Activated CD4-positive, alpha-beta T cell treated with anti-CD3 and anti-CD28 coated beads, Interleukin-2, amount 50 U/mL, for 1 hour (primary cell): ENCODE measurements around the gene GABBR2.

Experiments used
- DNase-seq: peaks from one replicate; pipeline ENCODE4 v3.0.0-alpha.2; 2020

GABBR2 gene

GRCh38 chr9:98427491-98427890 lies 281.2 kb downstream of the GABBR2 start:
- DNase-seq, result no peak

DNA sequence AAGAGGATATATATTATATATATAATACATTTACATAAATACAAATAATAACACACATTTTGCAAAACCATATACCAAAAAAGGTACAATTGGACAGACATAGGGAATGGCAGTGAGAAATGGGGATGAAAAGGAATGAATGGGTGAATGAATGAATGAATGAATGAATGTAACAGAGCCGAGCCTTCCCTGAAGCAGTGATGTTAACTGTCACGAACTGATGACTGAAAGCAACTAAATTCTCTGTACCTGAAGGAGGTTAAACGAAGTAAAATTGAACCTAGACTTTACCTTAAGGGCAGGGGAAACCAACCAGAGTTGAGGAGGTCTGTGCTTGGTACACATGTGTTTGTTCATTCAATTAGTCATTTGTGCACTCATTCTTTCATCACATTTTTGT lies 283.7 kb downstream of the GABBR2 start:
- no peak for DNase-seq

DNA sequence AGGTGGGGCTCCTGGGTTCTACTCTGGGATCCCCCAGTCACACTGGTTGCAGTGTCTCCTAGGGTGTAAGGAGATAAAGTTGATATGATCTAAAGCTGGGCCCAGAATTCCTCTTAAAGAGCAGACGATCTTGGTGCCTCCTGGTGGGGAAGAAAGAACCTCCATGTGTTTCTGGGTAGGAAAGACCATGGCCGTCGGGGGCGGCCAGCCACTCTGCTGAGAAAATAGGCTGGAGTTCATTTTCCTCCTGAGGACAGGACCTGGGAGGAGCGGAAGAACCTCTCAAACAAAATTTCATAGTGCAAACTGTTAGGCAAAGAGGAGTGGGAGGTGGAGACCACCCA lies 289.5 kb downstream of the GABBR2 start:
- DNase-seq, result no peak

DNA sequence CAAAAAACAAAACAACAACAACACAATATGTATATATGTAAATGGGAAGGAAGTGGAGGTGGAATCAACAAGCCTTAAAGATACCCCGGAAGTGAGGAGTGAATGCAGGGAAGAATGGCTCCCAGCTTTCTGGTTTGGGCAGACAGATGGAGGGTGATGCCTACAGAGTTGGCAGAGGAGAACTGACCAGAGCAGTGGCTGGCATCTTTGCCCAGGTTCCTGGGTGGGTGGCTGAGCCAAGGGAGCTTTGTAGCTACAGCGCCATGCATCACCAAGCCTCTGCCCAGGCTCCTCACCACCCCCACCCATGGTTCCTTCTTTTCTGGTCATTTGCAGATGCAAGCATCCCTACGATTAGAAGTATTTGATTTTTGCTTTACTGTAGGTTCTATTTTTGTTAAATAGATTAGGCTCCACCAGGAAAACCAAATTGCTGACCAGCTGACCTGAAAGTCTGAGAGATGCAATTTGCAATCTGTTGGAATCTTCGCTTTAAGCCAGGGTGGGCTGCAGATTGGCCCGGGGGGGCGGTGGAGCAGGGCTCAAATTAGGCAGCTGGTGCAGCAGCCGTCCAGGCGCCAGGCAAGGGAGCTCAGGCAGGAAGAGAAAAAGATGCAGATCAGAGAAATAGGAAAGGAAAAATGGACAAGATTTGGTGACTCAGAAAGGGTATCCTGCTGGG lies 290.0 kb downstream of the GABBR2 start:
- DNase-seq, result no peak

DNA sequence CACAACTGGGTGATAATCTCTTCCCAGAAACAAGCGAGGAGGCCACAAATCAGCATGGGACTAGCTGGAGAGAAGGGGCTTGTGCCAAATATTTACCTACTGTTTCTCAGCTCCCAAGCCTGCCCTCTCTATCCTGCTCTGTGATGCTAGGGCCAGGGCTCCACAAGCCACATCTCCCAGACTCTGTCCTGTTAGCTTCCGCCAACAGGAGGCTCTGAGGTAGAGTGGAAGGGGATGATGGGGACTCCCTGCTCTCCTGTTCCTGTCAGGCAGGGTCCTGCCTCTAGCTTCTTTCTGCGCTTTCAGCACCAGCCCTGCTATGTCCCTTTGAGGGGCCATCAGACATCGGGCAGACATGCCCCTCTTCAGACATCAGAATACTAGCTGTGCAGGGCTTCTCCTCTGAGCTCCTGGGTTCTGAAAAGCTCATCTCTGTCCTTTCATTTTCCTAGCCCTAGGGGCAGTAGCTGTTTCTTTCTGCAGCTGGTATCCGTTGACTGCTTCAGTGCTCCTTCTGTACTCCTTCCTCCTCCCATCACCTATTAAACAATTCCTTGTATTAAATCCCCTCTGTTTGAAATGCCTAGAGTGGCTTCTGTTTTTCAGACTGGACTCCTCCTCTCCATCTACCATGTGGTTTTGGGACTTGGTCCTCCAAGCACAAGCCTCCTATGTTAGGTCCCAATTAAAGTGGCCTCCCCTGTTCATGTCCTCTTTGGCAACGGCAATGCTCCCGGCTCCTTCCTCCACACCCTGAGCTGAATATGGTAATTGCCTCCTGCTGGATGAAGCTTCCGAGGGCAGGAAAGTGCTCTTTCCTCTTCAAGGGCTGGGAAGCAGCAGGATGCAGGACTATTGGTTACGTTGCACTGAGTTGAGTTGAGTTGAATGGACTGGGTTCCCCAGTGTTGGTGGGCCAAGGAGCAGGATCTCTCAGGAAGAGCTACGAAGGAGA lies 292.2 kb downstream of the GABBR2 start:
- DNase-seq, result no peak

DNA sequence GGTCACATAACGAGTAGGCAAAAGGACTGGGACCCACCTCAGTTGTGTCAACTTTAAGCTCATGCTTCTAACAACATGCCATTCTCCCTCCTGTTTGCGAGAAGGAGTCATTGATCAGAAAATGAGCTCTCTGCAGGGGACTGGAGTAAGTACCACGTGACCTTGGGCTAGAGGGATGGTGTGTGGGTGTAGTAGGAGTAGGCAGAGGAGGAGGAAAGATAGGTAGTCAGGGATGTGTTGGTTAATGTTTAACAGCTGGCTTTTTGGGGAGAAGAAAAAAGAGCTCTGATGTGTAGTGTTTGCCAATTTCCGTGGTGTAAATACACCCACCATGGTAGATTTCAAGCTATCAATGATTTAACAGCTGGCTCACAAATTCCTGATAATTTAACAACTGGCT lies 293.0 kb downstream of the GABBR2 start:
- no peak for DNase-seq

DNA sequence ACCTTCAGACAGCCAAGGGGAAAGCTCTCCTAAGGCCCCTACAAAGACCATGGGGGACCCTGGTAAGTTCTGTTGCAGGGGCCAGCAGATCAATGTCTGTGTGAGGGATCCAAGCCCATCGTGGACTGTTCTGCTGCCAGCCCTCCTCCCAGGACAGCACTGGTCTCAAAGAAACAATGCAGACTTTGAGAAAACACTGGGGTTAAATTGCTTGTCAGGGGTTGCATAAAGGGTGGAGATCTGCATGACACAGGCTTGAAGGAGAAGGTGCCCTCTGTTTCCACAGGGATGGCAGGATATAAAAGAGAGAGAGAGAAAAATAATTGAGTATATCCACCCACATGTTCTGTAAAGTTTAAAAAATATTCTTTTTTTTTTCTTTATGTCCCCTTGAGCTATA lies 295.7 kb downstream of the GABBR2 start:
- DNase-seq, result no peak

- DNase-seq, result no peak
Measured at GRCh38 chr9:98412101-98412842, 296.5 kb downstream of the GABBR2 start.

DNA sequence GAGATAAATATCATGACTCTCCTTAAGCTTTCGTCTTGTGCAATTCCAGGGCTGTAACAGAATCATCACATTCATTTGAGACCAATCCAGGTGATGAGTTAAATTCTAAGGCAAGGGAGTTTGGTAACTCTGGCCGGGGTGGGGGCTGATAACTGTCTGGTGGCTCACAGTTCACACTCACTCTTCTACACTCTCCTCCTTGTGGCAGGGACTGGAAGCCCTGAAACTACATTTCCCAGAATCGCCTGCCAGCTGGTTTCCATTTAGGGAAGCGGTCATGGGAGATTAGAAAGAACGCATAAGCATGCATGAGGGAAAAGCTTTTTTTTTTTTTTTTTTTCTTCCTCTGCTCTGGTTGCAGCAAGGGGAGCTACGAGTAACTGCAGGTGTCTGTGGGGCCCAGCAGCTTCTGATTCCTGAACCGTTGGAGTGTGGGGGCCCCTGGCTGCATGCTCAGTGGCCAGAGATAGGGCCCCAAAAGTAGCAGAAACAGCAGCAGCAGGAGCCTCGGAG lies 298.5 kb downstream of the GABBR2 start:
- no peak for DNase-seq

GRCh38 chr9:98409719-98410118 lies 299.0 kb downstream of the GABBR2 start:
- DNase-seq, result no peak

GRCh38 chr9:98406469-98406868 lies 302.3 kb downstream of the GABBR2 start:
- no peak for DNase-seq

GRCh38 chr9:98404237-98404636 lies 304.5 kb downstream of the GABBR2 start:
- DNase-seq, result no peak

DNA sequence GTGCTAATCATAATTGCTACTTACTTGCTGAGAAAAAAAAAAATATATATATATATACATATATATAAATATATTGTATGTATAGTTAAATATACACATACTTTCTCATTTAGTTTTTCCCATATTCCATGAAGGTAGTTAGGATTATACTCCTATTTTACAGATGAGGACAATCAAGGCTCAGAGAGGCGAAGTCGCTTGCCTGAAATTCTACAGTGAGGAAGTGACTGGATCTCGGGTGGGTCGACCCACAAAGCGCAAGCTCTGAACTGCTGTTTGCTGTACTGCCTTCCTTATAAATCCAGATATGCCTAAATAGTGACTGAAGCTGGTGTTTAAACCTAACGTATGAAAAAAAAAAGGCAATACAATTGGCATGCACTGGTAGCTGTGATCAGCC lies 305.0 kb downstream of the GABBR2 start:
- no peak for DNase-seq

GRCh38 chr9:98402019-98402840 lies 306.5 kb downstream of the GABBR2 start:
- DNase-seq, result no peak

DNA sequence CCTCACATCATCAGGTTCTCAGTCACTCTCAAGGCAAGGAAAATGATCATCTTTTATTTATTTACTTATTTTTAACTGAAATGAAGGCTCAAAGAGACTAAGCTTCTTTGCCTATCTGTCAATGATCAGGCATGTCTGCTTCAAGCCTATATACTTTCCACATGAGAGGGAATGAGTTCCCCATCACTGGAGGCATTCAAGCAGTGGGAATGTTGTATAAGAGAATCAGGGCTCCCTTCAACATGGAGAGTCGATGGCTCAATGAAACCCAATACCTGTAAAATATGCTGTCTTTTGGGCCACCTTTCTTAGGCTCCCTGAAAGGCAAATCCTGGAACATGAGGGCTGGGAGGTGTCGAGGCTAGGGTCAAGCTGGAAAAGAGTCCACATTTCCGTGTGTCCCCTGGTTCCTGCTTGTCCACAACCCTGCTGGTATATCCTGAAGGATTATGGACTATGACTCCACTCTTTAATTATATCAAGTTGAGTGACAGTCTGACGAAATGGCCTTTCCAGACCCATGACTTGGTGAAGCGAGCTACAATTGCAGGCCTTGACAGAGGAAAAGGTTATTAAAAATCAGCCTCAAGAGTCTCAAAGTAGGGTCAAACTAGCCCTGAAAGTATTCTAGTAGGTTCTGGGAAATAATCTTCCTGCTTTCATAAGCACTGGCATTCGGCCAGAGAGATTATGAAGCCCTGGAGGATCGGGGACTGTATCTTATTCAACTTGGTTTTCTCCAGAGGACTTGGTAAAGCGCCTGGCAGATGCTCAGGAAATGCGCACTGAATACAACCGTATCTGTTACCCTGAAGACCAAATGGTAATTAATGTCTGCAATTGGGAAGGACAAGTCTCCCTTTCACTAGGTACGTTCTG lies 307.4 kb downstream of the GABBR2 start:
- no peak for DNase-seq

DNA sequence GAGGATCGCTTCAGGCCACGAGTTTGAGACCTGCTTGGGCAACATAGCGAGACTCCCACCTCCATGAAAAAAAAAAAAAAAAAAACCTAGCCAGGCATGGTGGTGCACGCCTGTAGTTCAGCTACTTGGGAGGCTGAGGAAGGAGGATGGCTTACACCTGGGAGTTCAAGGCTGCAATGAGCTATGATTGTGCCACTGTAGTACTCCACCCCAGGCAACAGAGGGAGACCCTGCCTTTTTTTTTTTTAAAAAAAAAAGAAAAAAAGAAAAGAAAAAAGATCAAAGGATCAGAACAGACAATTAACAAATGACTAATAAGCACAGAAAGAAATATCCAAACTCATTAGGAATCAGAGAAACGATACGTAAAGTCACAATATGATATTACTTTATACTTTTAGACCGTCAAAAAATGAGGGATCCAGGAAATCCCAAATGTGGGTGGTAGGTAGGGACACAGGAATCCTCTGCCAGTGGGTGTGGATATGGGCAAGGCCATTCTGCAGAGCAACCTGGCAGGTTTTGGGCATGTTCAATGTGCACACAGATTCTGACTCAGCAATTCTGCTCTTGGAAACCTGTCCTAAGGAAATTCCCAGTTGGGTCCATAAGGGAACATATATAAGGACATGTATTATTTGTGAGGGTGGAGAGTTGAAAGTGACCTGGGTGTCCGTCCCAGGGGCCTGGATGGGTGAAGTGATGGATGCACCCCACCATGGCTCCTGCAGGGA lies 308.6 kb downstream of the GABBR2 start:
- DNase-seq, result no peak

DNA sequence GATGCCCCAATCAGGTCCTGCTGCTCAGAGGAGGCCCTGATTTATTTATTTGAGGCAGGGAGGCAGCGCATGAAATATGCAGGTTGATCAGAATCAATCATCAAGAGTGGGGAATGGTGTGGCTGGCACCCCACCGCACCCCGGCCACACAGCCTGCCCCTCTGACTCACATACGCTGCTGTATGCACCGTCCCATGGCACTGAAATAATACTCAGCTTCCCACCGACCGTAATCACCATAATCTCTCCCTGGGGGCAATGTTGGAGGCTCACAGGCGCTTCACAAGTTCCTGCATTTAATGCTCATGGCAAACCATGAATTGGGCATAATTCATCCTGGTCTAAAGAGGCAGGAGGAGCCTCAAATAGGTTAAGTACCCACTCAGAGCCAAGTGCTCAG lies 312.1 kb downstream of the GABBR2 start:
- no peak for DNase-seq

- no peak for DNase-seq
Measured at GRCh38 chr9:98396236-98396635, 312.5 kb downstream of the GABBR2 start.

GRCh38 chr9:98391867-98392266 lies 316.9 kb downstream of the GABBR2 start:
- no peak for DNase-seq

DNA sequence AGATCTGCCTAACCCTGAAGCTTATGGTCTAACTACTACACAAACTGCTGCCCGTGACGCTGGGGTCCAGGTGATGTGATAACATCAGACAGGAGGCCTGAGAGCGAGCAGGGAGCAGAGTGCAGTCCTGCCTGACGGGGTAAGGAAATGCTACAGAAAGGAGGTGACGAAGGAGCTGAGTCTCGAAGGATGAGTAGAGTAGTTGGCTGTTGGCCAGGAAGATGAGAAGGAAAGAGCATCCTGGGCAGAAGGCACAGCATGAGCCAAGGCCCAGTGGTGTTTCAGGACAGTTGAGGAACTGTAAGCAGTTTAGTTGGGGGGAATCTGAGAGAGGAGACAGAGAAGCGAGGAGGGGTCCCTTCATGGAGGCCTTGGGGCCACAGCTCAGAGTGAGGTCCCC lies 317.3 kb downstream of the GABBR2 start:
- DNase-seq, result no peak

- DNase-seq, result no peak
Measured at GRCh38 chr9:98385751-98386150, 323.0 kb downstream of the GABBR2 start.
